ENCODE results near the gene TCAP.
"Not testable (repeated sequence)": the region's sequence is repeated elsewhere in the genome, so short reads cannot be mapped to it uniquely, and the experiment has no call there.

TCAP gene

GRCh38 chr17:39709319-39709997, 44.3 kb downstream of the TCAP start:
- no peak for DNase-seq

GRCh38 chr17:39709998-39710964, 45.1 kb downstream of the TCAP start:
- no peak for DNase-seq

- not testable (repeated sequence) for DNase-seq
Observed at GRCh38 chr17:39711071-39711470, 45.9 kb downstream of the TCAP start.

GRCh38 chr17:39711851-39712250, 46.7 kb downstream of the TCAP start:
- no peak for DNase-seq

- DNase-seq = no peak
Observed at GRCh38 chr17:39714234-39714633, 49.1 kb downstream of the TCAP start.

GRCh38 chr17:39715375-39716072, 50.4 kb downstream of the TCAP start:
- no peak for DNase-seq
